ENCODE data around the gene LIG1. TPM values are rescaled to one million over a fixed set of nuclear protein-coding genes. Genes with fewer than 3 reads are reported as not detected.

The LIG1 gene
- total and polyA plus RNA-seq, 2 of the 13 experiments (the other 11 are each of a cell fraction or from before 2014, with no cell fraction given), result 20.1 to 64.4 TPM

DNA sequence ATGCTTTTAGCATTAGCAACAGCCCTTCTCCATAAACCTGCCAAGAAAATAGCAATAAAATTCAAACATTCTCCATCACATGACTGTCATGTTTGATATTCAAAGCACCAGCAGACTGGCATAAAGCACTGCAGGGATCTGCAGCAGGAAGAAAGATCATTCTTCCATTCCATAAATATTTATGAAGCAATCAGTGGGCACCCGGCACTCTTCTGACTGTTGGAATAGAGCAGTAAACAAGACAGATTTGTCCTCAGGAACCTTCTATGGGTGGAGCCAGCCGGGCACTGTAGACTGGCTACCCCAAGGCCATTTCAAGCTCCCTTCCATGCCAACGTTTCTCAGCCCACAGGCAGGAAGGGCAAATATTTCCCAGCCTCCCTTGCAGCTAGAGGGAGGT, 85.1 kb downstream of the LIG1 start:
- no peaks in the 10 kb centered on the region for H3K27me3 ChIP-seq (ENCODE audit: control insufficient read depth in 1 of 2, insufficient read depth in 2 of 2, low read length in 2 of 2)
- intact Hi-C loops (cut with micrococcal nuclease; ENCODE audit: unreplicated experiment), result no loop called here
- H3K9me3 ChIP-seq (ENCODE audit: low read length), result no peaks in the 10 kb centered on the region
- no peak for ATAC-seq
- no peak overlapping the region for H3K4me3 ChIP-seq (replicated peaks in 1 of 3; ENCODE audit: insufficient read depth in 1 of 3, low read depth in 2 of 3, low read length in 3 of 3)
- CTCF ChIA-PET (ENCODE audit: low intra/inter-chr PET ratio, low total read pairs), result no interaction called here
- no peak overlapping the region for H2AFZ ChIP-seq (ENCODE audit: low read length)
- H4K20me1 ChIP-seq (ENCODE audit: insufficient read depth, low read length), result no peaks in the 10 kb centered on the region
- H3K27ac ChIP-seq (ENCODE audit: extremely low read length, insufficient read depth, low read length), result no peak overlapping the region
- no TSS peak for BruUV-seq (replicated peaks)
- H3K4me1 ChIP-seq (ENCODE audit: insufficient read depth, low read length), result no peaks in the 10 kb centered on the region
- TF ChIP-seq PRPF4 (IDR thresholded peaks at IDR 0.05; ENCODE audit: low read depth, low read length, poor library complexity, severe bottlenecking) (no peak), ZNF740 (CRISPR knock-in tag; IDR thresholded peaks at IDR 0.05) (no peak), MEF2D (CRISPR knock-in tag; IDR thresholded peaks at IDR 0.05) (no peak), TRIM24 (CRISPR knock-in tag; IDR thresholded peaks at IDR 0.05) (no peak), ZNF557 (CRISPR knock-in tag; IDR thresholded peaks at IDR 0.05) (no peak), TOPORS (CRISPR knock-in tag; IDR thresholded peaks at IDR 0.05) (no peak), NBN (conservative IDR thresholded peaks at IDR 0.05) (no peak), KLF6 (CRISPR knock-in tag; IDR thresholded peaks at IDR 0.05) (no peak), ZNF17 (CRISPR knock-in tag; IDR thresholded peaks at IDR 0.05) (no peak), RELA (CRISPR knock-in tag; IDR thresholded peaks at IDR 0.05) (no peak), SETDB1 (CRISPR knock-in tag; IDR thresholded peaks at IDR 0.05; ENCODE audit: borderline replicate concordance) (no peak), PPARG (CRISPR knock-in tag; conservative IDR thresholded peaks at IDR 0.05) (no peak), WIZ (CRISPR knock-in tag; IDR thresholded peaks at IDR 0.05) (no peak), NR2F1 (CRISPR knock-in tag; IDR thresholded peaks at IDR 0.05) (no peak), ZNF431 (CRISPR knock-in tag; IDR thresholded peaks at IDR 0.05; ENCODE audit: borderline replicate concordance, low read depth) (no peak), ZNF34 (CRISPR knock-in tag; IDR thresholded peaks at IDR 0.05; ENCODE audit: borderline replicate concordance) (no peak), ZSCAN22 (CRISPR knock-in tag; IDR thresholded peaks at IDR 0.05) (no peak), KAT7 (CRISPR knock-in tag; IDR thresholded peaks at IDR 0.05; ENCODE audit: borderline replicate concordance) (no peak), SNAPC5 (CRISPR knock-in tag; IDR thresholded peaks at IDR 0.05; ENCODE audit: borderline replicate concordance) (no peak)
- FAIRE-seq, result no peak
- in situ Hi-C loops (cut with HindIII; ENCODE audit: extremely low pct_ligation_motif_present, low pct_unique_long_range_greater_than_20kb), result no loop called here
- no peak overlapping the region for H3K9ac ChIP-seq (ENCODE audit: insufficient read depth, low read depth, low read length)
- DNase-seq (ENCODE audit: low spot score), result no peak
- H3K4me2 ChIP-seq (ENCODE audit: low read depth, low read length), result no peak overlapping the region
- 18% methylated on average over 3 of the region's 3 CpGs for WGBS (ENCODE audit: low lambda C conversion rate)
- H3K79me2 ChIP-seq (ENCODE audit: insufficient read depth, low read length), result no peaks in the 10 kb centered on the region
- POLR2A ChIA-PET, result no interaction called here
- no peaks in the 10 kb centered on the region for H3K36me3 ChIP-seq (replicated peaks in 1 of 2; ENCODE audit: control insufficient read depth in 1 of 2, insufficient read depth in 2 of 2, low read length in 2 of 2)
